GM21619 (cell line): Measurements from ENCODE around the gene HIBADH.

Source experiments
- ATAC-seq: cut with Tn5 transposase; IDR thresholded peaks from one replicate; pipeline ENCODE4 v1.9.1; 2021; ENCODE audit not compliant: unreplicated experiment

The HIBADH gene

DNA sequence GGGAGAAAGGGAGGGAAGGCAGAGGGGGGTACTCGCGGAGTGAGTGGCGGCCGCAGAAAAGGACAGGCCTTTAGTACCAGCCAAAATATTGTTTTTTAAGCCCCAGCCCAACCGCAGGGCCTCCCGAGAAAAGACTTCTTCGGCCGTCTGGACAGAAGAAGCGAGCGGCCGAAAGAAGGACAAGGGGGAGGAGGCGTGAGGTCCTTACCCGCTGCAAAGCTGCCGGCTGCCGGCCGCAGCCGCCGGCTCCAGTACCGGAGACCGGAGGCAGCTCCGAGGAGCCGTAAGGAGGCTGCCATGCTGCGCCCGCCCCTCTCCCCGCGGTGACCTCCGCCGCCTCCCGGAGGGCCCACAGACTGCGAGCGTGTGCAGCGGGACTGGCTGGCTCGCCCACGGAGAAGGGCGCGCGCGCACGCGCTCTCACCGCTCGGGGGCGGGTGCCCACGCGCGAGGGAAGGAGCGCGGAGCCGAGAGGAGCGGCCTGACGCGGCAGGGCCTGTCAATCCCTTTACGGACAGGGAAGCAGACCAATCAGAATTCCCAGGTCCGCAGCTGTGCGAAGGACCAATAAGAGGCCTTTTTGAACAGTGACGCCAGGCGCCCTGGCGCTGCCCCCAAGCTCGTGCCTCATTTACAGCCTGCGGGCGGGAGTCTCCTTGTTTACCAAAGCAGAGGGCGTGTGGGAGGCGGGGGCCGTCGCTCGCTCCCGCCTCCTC lies at the start of gene HIBADH:
Gene HIBADH (minus strand): TSS at position 394 of the 716 bp plus-strand sequence. CDS start 95 bp downstream, at position 299.
- ATAC-seq = peak; percentile 99

DNA sequence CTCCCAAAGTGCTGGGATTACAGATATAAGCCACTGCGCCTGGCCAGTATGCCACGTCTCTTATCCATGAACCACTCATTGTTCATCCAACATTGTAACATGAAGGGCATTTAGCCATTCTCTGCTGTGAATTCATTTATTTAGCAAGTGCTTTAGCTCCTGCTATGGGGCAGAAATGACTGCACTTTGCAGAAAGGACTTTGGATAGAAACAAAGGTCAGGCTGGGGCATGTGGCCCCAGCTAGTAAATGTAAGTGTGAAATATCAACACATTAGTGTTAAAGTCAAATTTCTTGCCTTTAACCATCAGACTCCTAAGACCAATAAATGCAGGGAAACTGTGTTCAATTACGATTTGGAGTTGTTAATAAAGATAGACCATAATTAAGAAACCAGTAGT lies 49.5 kb upstream of the HIBADH start:
- no peak for ATAC-seq

DNA sequence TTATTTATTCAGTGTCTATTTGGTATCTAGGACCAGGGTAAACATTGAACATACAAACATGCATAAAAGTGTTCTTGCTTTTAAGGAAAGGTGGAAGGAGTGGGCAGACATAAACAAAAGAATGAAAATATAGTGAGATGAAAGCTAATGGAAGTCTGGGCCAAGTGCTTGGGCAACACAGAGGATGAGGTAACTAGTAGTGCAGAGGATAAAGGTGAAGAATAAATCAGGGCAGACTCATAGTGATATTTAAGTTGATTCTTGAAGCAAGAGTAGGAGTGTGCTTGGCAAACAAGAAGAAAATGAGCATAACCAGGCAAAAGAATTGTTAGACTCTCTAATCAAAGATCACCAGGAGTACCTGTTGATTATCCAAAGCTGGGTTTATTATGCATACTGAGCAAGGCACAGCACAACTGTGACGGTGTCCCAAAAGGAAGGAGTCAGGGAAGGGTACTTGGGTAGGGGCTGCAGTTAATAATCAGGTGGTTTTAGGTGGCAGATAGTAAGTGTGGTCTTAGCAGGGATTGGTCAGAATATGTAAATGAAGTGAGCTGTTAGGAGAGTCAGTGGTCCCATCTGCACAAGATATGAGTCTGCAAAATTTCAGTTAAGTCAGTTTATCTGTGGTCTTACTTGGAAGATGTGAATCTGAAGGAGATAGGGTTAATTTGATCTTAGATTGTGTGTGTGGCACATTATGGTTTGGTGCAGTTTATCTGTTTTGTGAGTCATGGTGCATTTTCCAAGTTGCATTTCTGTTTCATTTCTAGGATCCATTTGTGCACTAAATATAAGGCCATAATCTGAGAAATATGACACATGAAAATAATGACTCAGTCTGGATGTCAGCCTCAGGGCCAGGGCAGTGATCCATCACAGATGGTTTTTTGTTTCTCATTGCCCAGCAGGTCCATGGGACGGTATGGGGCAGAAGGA lies 46.7 kb upstream of the HIBADH start:
- ATAC-seq = no peak

DNA sequence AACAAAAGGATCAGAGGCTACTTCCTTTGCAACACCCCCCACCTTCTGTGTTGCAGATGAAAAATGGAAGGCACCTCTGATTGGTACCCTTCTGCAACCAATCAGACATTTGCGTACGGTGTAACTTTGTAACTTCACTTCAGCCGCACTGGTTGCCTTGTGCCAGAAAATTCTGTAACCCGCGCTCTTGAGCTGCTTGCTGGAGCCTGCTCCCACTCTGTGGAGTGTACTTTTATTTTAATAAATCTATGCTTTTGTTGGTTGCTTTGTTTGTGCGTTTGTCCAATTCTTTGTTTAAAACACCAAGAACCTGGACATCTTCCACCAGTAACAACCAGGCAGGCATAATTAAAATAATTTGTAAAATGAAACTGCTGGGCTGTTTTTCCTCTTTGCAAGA lies 45.8 kb upstream of the HIBADH start:
- ATAC-seq = no peak

DNA sequence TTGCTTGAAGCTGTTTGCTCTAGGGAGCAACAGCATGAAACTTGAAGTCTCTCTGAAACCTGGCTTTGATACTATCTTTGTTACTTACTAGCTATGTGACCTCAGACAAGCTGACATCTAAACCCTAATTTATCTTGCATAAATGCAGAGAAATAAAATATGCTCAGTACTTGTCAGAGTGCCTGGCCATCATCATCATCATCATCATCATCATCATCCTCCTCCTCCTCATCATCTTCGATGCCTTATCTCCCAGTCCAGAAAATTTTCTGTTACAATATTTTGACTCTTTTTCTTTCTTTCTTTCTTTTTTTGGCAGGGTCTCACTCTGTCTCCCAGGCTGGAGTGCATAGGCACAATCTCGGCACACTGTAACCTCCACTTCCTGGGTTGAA lies 42.5 kb upstream of the HIBADH start:
- no peak for ATAC-seq

DNA sequence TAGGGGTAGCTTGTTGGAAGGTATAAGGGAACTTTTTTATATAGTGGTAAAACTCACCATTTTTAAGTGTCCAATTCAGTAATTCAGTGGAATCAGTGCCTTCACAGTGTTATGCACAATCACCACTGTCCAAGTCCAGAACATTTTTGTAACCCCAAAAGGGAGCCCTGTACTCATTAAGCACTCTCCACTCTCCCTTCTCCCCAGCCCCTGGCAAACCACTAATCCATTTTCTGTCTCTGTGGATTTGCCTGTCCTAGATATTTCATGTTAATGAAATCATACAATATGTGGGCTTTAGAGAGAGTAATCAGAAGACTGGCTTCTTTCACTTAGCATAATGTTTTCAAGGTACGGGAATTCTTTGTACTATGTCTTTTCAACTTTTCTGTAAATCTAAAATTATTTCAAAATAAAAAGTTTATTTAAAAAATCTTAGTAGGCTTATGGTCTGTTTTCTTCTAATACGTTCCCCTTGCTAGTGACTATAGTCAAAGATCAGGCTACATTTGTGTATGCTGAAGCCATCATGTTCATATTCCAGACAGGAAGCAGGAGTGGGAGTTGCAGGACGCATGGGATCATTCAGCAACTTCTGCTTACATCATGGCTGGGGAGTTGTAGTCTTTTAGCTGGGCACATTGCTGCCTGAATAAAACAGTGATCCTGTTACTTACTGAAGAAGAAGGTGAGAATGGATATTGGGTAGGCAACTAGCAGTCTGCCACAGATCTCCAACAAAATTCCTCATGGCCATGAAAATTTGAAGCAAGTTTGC lies 41.9 kb upstream of the HIBADH start:
- ATAC-seq = no peak

GRCh38 chr7:27703181-27703580 lies 40.5 kb upstream of the HIBADH start:
- no peak for ATAC-seq

DNA sequence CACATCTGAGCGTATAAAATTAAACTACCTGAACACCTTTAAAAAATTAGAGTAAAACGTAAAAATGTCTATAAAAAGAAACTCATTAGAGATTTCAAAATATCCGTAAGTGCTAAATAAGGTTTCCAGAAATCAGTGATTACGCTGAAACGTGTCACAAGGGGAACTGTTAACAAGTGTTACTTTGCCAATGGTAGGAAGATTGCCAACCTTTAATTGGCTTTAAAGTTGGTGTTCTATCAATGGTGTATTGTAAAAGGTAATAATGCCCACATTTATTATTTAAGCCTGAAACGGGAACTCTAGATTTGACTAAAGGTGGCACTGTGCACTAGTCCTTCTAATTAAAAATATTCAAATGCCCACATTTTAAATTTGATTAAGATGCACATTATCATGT lies 37.8 kb upstream of the HIBADH start:
- ATAC-seq = no peak

DNA sequence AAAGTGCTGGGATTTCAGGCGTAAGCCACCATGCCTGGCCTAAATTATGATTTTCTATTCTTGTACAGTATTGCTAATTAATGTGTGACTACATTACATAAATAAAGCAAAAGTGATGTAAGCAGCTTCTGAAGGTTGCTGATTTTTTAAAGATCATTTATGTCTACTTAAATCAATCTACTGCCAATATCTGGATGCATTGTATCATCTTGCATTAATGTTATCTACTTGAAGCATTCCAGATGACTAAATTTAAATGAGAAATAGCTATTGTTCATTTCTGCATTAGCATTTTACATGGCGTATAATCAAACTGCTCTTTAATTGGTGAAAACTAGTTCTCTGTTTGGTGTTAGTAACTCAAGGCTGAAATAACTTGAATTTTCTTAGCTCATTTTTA lies 37.1 kb upstream of the HIBADH start:
- no peak for ATAC-seq

DNA sequence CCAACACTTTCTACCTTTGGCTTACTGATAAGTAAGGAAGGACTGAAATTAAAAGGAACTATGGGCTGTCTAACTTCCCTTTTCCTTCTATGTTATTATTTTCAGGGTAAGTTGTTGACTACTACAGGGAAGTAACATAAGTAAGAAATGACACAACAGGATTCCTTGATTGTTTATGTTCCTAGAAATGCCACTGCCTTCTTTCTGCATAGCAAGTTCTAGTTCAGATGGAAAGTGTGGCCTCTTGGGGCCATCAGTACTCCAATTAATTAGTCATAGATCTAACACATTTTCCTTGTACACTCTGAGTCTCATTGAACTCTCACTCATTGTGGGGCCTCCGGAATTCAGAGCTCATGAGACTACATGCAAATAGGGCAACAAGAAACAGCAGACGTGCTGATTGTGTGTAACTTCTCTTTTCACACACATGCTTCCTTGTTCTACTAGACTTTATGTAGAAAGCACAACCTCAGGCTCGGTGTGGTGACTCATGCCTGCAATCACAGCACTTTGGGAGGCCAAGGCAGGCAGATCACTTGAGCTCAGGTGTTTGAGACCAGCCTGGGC lies 35.3 kb upstream of the HIBADH start:
- ATAC-seq = peak; percentile 91

GRCh38 chr7:27695096-27695495 lies 32.4 kb upstream of the HIBADH start:
- ATAC-seq = no peak

DNA sequence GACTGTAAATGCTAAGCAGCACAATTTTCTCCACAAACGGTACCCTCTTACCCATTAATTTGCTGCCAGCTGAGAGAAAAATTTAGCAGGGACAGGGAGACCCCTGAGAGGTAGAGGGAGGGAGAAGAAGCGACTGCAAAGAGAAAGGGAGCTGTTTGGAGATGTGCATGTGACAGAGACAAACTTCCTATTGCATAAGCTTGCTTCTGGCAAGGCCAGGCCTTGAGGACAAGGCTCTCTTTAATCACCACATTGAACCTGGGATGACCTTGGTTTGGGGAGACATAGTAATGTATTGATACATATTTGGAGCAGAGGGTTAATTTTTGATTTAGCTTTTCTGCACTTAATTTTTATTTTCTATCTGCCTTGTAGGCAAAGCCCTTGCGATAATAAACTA lies 31.1 kb upstream of the HIBADH start:
- ATAC-seq = no peak

GRCh38 chr7:27690649-27691048 lies 28.0 kb upstream of the HIBADH start:
- ATAC-seq = no peak

DNA sequence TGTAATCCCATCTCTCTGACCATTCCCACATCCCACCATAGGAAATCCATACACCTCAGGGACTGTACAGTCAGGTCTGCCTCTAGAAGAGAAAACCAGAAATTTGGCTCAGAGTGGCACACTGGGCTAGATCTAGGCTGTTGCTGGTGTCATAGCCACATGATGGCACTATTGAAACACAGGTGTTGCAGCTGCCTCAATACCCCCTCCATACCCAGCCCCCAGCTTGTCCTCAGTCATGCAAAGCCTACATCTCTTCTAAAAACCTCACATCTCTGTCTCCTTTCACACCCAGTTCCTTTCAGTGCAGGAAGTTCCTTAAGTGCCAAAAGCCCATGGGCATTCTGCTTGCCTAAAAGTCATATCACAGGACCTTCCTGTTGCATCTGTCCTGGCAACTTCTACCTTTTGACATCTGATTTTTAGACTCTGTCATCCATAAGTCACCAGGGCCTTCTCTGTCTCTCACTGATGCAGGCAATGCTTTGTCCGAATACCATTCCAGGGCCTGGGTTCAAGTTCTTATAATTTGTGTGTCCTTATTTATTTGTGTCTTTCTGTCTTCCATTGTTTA lies 27.0 kb upstream of the HIBADH start:
- ATAC-seq = no peak

DNA sequence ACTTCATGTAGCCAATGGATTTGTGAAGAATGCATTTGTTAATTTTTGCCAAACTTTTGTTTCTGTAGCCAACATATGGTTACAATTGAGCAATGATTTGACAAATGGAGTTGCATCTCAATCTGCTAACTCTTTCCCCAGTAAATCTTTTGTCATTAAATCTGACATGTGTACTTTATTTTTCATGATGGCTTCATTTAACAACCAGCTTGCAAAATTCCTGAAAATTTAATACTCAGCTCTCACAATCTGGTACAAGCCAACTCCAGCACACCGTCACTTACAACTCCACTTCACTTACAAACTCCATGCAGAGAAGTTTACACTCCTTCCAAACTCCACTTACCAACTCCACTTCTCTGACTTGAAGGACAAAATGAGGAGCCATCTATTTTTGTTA lies 26.5 kb upstream of the HIBADH start:
- no peak for ATAC-seq

- ATAC-seq = no peak
Measured at GRCh38 chr7:27688646-27689045, 26.0 kb upstream of the HIBADH start.

DNA sequence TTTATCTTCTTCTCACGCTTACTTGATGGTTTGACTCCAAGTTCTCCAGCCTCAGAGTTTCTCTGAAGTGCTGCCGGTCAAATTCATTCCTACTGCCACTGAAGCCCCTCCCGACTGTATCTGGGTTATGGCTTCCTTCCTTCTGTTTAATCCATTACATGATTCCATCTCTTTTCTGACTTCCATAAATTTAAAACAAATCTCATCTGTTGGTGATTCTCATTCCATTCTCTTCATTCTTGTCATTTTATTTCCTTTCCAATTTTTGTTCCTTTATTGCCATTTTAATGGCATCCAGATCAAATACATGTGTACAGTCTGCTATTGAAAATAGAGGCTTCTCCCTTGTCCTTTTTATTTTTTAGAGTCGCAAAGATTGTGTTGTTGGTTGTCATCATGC lies 25.4 kb upstream of the HIBADH start:
- no peak for ATAC-seq

- no peak for ATAC-seq
Measured at GRCh38 chr7:27686315-27686714, 23.6 kb upstream of the HIBADH start.

- no peak for ATAC-seq
Measured at GRCh38 chr7:27685893-27686292, 23.2 kb upstream of the HIBADH start.

GRCh38 chr7:27685209-27685608 lies 22.5 kb upstream of the HIBADH start:
- ATAC-seq = no peak

DNA sequence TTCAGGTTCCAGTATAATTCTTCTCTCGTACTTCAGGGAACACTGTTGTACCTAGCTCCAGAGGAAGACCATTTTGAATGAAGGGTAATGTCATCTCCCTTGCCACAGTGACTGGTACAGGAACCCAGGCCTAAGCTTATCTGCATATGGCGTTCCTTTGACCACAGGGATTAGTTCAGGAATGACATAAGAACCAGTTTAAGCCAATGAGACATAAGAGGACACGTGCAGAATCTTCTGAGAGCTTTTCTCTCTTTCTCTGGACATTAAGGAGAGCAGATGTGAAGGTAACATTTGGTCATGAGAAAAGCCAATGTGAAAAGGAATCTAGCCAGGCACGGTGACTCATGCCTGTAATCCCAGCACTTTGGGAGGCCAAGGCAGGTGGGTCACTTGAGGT lies 21.8 kb upstream of the HIBADH start:
- no peak for ATAC-seq
